Left ventricle myocardium inferior (tissue), 1 donor: ENCODE results near the gene SLC16A7. TPM values are rescaled to one million over a fixed set of nuclear protein-coding genes. Genes with fewer than 3 reads are reported as not detected.

ENCODE experiments used
- DNase-seq: peaks from one replicate; pipeline ENCODE4 v3.0.0-alpha.2; 2020
- H3K27ac ChIP-seq: fragments of 200-600 bp; replicated peaks from 2 replicates; pipeline ENCODE4 v1.8.0; 2021
- H3K27me3 ChIP-seq: fragments of 200-600 bp; 2 replicates; pipeline ENCODE4 v1.8.0; 2021; ENCODE audit warnings: low read depth
- H3K36me3 ChIP-seq: fragments of 200-600 bp; 2 replicates; pipeline ENCODE4 v1.8.0; 2021
- H3K4me1 ChIP-seq: fragments of 200-600 bp; 2 replicates; pipeline ENCODE4 v1.8.0; 2021
- H3K4me3 ChIP-seq: fragments of 200-600 bp; 2 replicates; pipeline ENCODE4 v1.8.0; 2021; ENCODE audit warnings: mild to moderate bottlenecking, moderate library complexity
- H3K9me3 ChIP-seq: fragments of 200-600 bp; replicated peaks from 2 replicates; pipeline ENCODE4 v1.8.0; 2021
- intact Hi-C: fragments of 100-400 bp; cut with micrococcal nuclease; formaldehyde crosslinking; loops from one replicate; pipeline ENCODE4 v1.11.0; 2022
- total RNA-seq: library from RNA; stranded (reverse); fragmentation: NEBNext Ultra II Directional; extraction: Animal tissue kit (Norgen Biotek cat#: 25700); gene quantifications from one replicate; pipeline ENCODE4 v1.2.1, GENCODE V29; 2021
- TF ChIP-seq, protein P1 (sequence below): fragments of 200-600 bp; IDR thresholded peaks from 2 replicates; pipeline ENCODE4 v1.8.0; 2021; ENCODE audit warnings: antibody characterized with exemption, mild to moderate bottlenecking, borderline replicate concordance
- donor health status: DM: no; HTN: yes; CAD: no; lungs with severe emphysema.

SLC16A7 gene
- total RNA-seq, 1 donor from 2014 or later: 134 TPM

DNA sequence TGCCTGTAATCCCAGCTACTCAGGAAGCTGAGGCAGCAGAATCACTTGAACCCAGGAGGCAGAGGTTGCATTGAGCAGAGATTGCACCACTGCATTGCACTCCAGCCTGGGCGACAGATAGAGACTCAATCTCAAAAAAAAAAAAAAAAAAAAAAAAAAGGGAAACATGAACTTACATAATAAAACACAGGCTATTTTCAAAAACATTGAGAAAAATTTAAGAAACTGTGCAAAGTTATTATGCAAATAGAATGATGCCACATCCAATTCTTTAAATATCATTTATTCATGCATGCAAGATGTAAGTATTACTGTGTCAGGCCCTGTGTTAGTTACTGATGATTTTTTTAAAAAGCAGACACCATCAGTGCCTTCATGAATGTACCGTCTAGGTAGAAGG is 20.0 kb upstream of the SLC16A7 start:
- no peaks in the 10 kb centered on the region for H3K36me3 ChIP-seq
- H3K9me3 ChIP-seq: no peaks in the 10 kb centered on the region
- no peak overlapping the region for H3K4me3 ChIP-seq
- no peak for DNase-seq
- H3K27ac ChIP-seq: no peak overlapping the region
- peaks cover 12% of the 10 kb centered on the region for H3K4me1 ChIP-seq
- no peaks in the 10 kb centered on the region for H3K27me3 ChIP-seq
- TF ChIP-seq, protein P1, sequence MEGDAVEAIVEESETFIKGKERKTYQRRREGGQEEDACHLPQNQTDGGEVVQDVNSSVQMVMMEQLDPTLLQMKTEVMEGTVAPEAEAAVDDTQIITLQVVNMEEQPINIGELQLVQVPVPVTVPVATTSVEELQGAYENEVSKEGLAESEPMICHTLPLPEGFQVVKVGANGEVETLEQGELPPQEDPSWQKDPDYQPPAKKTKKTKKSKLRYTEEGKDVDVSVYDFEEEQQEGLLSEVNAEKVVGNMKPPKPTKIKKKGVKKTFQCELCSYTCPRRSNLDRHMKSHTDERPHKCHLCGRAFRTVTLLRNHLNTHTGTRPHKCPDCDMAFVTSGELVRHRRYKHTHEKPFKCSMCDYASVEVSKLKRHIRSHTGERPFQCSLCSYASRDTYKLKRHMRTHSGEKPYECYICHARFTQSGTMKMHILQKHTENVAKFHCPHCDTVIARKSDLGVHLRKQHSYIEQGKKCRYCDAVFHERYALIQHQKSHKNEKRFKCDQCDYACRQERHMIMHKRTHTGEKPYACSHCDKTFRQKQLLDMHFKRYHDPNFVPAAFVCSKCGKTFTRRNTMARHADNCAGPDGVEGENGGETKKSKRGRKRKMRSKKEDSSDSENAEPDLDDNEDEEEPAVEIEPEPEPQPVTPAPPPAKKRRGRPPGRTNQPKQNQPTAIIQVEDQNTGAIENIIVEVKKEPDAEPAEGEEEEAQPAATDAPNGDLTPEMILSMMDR: no peak
- intact Hi-C loops: no loop called here

DNA sequence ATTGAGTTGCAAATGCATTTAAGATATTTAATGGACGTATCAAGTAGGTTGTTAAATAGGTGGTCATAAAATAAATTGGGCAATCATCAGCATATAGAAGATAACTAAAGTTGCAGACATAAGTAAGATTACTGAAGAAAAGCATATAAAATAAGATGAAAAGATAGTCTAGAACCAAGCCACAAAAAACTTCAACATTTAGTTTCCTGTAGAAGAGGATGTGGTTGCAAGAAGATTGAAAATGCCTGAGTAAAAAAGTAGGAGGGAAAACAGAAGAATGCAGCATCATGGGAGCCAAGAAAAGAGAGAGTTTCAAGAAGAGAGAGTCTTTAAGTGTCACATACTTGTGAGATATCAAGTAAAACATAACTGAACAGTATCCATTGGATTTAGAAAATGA is 17.6 kb upstream of the SLC16A7 start:
- TF ChIP-seq, protein P1: no peak
- DNase-seq: no peak
- intact Hi-C loops: no loop called here

DNA sequence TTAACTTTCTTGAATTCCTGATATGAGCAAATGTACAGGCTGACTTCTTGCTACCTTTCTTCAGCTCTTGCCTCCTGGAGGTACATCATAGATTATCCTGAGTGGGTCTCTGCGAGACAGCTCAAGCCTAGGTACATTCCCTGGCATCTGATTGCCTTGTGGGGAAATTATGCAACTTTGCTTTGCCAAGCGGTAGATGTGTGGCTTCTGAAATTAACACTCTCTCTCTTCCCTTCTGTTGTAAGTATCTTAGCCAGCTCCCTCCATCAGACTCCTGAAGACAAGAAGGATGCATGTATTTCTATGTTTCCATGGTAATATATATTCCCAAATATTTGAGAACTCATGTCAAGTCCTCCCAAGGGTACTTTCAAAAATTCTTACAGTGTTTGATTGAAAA is 16.2 kb upstream of the SLC16A7 start:
- Histone ChIP-seq H3K9me3 (no peaks in the 10 kb centered on the region), H3K4me1 (peaks cover 13% of the 10 kb centered on the region), H3K36me3 (no peaks in the 10 kb centered on the region), H3K27ac (no peak overlapping the region), H3K4me3 (no peak overlapping the region), H3K27me3 (no peaks in the 10 kb centered on the region)
- no peak for DNase-seq
- intact Hi-C loops: no loop called here
- TF ChIP-seq, protein P1: no peak

More for the DNA sequence above, 17.6 kb upstream of the SLC16A7 start:
- Histone ChIP-seq H3K4me1 (peaks cover 16% of the 10 kb centered on the region), H3K27me3 (no peaks in the 10 kb centered on the region), H3K4me3 (no peak overlapping the region), H3K9me3 (no peaks in the 10 kb centered on the region), H3K36me3 (no peaks in the 10 kb centered on the region), H3K27ac (no peak overlapping the region)

DNA sequence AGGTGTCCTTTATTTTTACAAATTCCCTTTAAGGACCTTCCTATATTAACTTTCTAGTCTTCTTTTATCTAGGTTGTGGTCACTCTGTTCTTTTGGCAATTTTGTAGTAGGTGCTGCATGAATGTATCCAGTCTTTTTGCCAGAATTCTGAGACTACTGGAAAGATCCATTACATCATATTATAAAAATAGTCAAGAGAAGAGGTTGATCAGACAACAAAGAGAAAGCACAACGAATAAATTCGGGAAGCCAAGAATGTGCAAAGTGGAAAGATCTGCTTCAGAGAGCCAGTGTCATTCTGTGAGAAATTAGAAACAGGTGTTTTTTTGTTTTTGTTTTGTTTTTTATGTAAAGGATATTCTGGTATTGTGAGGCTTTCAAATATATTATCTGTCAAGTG is 15.8 kb upstream of the SLC16A7 start:
- Histone ChIP-seq H3K27ac (peak overlapping the region; percentile 5), H3K27me3 (no peaks in the 10 kb centered on the region), H3K36me3 (no peaks in the 10 kb centered on the region), H3K9me3 (no peaks in the 10 kb centered on the region), H3K4me1 (peaks cover 13% of the 10 kb centered on the region), H3K4me3 (no peak overlapping the region)
- no peak for DNase-seq
- TF ChIP-seq, protein P1: no peak
- intact Hi-C loops: no loop called here

DNA sequence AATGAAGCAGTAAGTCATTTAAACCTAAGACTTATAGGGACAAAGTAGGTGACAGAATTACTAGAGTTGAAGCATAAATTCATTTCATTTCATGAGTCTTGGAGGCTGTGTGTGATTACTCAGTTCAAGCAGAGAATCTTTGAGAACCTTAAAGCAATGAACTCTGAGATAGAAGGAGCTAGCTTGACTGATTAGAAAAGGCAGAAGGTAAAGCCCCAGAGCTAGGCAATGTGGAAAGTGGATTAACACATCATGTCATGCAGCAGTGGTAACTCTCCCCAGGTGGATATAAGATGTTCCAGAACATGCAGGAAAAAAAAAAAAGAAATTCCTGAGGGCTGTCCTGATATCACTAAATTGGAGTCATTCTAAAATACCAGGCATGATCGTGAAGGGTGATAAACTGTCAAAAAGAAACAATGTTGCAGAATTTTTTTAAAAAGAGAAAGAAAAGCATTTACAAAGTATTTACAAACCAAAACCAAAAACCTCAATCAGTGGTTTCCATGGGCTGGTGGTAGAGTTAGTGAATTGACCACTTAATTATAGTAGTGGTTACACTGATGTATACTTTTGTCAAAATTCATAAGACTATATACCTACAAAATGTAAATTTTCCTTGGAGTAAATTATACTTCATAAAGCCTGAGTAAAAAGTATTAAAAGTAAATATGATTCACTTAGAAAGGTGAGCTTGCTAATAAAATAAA is 12.7 kb upstream of the SLC16A7 start:
- DNase-seq: no peak
- no peaks in the 10 kb centered on the region for H3K36me3 ChIP-seq
- no peak overlapping the region for H3K4me3 ChIP-seq
- intact Hi-C loops: no loop called here
- H3K4me1 ChIP-seq: peaks cover 13% of the 10 kb centered on the region
- no peaks in the 10 kb centered on the region for H3K9me3 ChIP-seq
- no peak overlapping the region for H3K27ac ChIP-seq
- no peaks in the 10 kb centered on the region for H3K27me3 ChIP-seq
- TF ChIP-seq, protein P1: no peak
